Liver (tissue), 9 donors: ENCODE results near the gene DBN1. TPM values are rescaled to one million over a fixed set of nuclear protein-coding genes. Genes with fewer than 3 reads are reported as not detected.
A peak's percentile ranks its signal among the peaks of the same experiment; 100 is the strongest.

Source experiments
- DNase-seq: peaks from one replicate; pipeline ENCODE4 v3.0.0-alpha.2; 2017; ENCODE audit warnings: low spot score
- H3K27ac ChIP-seq, 2 donors: one replicate each; pipeline ENCODE4 v1.7.0; 2013; ENCODE audit warnings: inconsistent platforms in 2 of 2, low read length in 2 of 2, control low read depth in 1 of 2, low read depth in 1 of 2, mild to moderate bottlenecking in 1 of 2
- H3K27me3 ChIP-seq, 4 donors: one replicate each; pipeline versions ENCODE4 v1.6.1 to v1.7.0; 2013; ENCODE audit warnings: low read length in 3 of 4, inconsistent platforms in 1 of 4, mild to moderate bottlenecking in 1 of 4, moderate library complexity in 1 of 4; ENCODE audit not compliant: control insufficient read depth in 4 of 4, insufficient read depth in 4 of 4
- H3K36me3 ChIP-seq, 4 donors: one replicate each; pipeline versions ENCODE4 v1.6.1 to v1.7.0; 2013; ENCODE audit warnings: low read length in 3 of 4, mild to moderate bottlenecking in 3 of 4, low read depth in 1 of 4, moderate library complexity in 1 of 4; ENCODE audit not compliant: control insufficient read depth in 4 of 4, insufficient read depth in 3 of 4
- H3K4me1 ChIP-seq, 4 donors: one replicate each; pipeline versions ENCODE4 v1.6.1 to v1.7.0; 2013; ENCODE audit warnings: low read length in 3 of 4, mild to moderate bottlenecking in 3 of 4, moderate library complexity in 1 of 4; ENCODE audit not compliant: control insufficient read depth in 4 of 4, insufficient read depth in 4 of 4
- H3K4me3 ChIP-seq, 3 donors: one replicate each; pipeline versions ENCODE4 v1.6.1 to v1.7.0; 2013; ENCODE audit warnings: low read length in 3 of 3, control low read depth in 1 of 3, low read depth in 1 of 3, mild to moderate bottlenecking in 1 of 3
- H3K9ac ChIP-seq, 2 donors: one replicate each; pipeline ENCODE4 v1.7.0; 2013; ENCODE audit warnings: low read length in 2 of 2, mild to moderate bottlenecking in 2 of 2, moderate library complexity in 2 of 2, control low read depth in 1 of 2, low read depth in 1 of 2
- H3K9me3 ChIP-seq, 4 donors: one replicate each; pipeline versions ENCODE4 v1.6.1 to v1.7.0; 2013; ENCODE audit warnings: low read length in 3 of 4; ENCODE audit not compliant: control insufficient read depth in 4 of 4
- ATF3 ChIP-seq: IDR thresholded peaks from 2 replicates; pipeline ENCODE4 v1.6.1; 2016; ENCODE audit warnings: antibody characterized with exemption
- CTCF ChIP-seq: fragments of 150-350 bp; IDR thresholded peaks from 2 replicates; pipeline ENCODE4 v1.5.1; 2017; ENCODE audit warnings: improper control_type of control experiment, low read depth, low read length; ENCODE audit not compliant: missing input control
- EGR1 ChIP-seq, 2 donors: IDR thresholded peaks; 2 replicates each; pipeline ENCODE4 v1.6.1; 2016 to 2018; ENCODE audit warnings: antibody characterized with exemption in 2 of 2, low read depth in 2 of 2
- FOXA1 ChIP-seq: IDR thresholded peaks from 2 replicates; pipeline ENCODE4 v1.6.1; 2016; ENCODE audit warnings: antibody characterized with exemption
- FOXA2 ChIP-seq: IDR thresholded peaks from 2 replicates; pipeline ENCODE4 v1.6.1; 2016; ENCODE audit warnings: antibody characterized with exemption
- GABPA ChIP-seq, 2 donors: IDR thresholded peaks in 1 of 2; conservative IDR thresholded peaks in 1 of 2; 2 replicates each; pipeline ENCODE4 v1.6.1; 2016; ENCODE audit warnings: antibody characterized with exemption in 2 of 2, mild to moderate bottlenecking in 1 of 2, moderate library complexity in 1 of 2
- HNF4A ChIP-seq, 2 donors: conservative IDR thresholded peaks; 2 replicates each; pipeline ENCODE4 v1.6.1; 2016; ENCODE audit warnings: antibody characterized with exemption in 2 of 2, mild to moderate bottlenecking in 2 of 2
- HNF4G ChIP-seq: IDR thresholded peaks from 2 replicates; pipeline ENCODE4 v1.6.1; 2016; ENCODE audit warnings: antibody characterized with exemption
- JUND ChIP-seq, 2 donors: IDR thresholded peaks; 2 replicates each; pipeline ENCODE4 v1.6.1; 2016; ENCODE audit warnings: antibody characterized with exemption in 2 of 2
- MAX ChIP-seq: IDR thresholded peaks from 2 replicates; pipeline ENCODE4 v1.6.1; 2016; ENCODE audit warnings: antibody characterized with exemption
- NR2F2 ChIP-seq: IDR thresholded peaks from 2 replicates; pipeline ENCODE4 v1.6.1; 2016; ENCODE audit warnings: antibody characterized with exemption
- RAD21 ChIP-seq, 2 donors: IDR thresholded peaks; 2 replicates each; pipeline ENCODE4 v1.6.1; 2016; ENCODE audit warnings: antibody characterized with exemption in 2 of 2, mild to moderate bottlenecking in 2 of 2
- REST ChIP-seq: IDR thresholded peaks from 2 replicates; pipeline ENCODE4 v1.6.1; 2016; ENCODE audit warnings: antibody characterized with exemption, mild to moderate bottlenecking
- RXRA ChIP-seq, 2 donors: IDR thresholded peaks; 2 replicates each; pipeline ENCODE4 v1.6.1; 2017 to 2018; ENCODE audit warnings: antibody characterized with exemption in 2 of 2, mild to moderate bottlenecking in 1 of 2
- SP1 ChIP-seq: IDR thresholded peaks from 2 replicates; pipeline ENCODE4 v1.6.1; 2018; ENCODE audit warnings: antibody characterized with exemption, mild to moderate bottlenecking
- TAF1 ChIP-seq: conservative IDR thresholded peaks from 2 replicates; pipeline ENCODE4 v1.6.1; 2016; ENCODE audit warnings: antibody characterized with exemption, mild to moderate bottlenecking
- YY1 ChIP-seq: IDR thresholded peaks from 2 replicates; pipeline ENCODE4 v1.6.1; 2016; ENCODE audit warnings: antibody characterized with exemption, mild to moderate bottlenecking
- ZBTB33 ChIP-seq: IDR thresholded peaks from 2 replicates; pipeline ENCODE4 v1.6.1; 2016; ENCODE audit warnings: antibody characterized with exemption
- WGBS: extraction: QIAGEN DNeasy Blood & Tissue Kit; methylation state at CpG from one replicate; pipeline ENCODE4 v1.1.7; 2013; 5-methylcytosine and 5-hydroxymethylcytosine counted together
- polyA plus RNA-seq, 2 donors: library from polyadenylated mRNA; stranded (reverse) in 1 of 2; unstranded in 1 of 2; fragments of 200-250 nt in 1 of 2; fragments of >200 nt in 1 of 2; fragmentation: Nextera tagmentation in 1 of 2; extraction: Ambion mirVana in 1 of 2; gene quantifications; one replicate each; pipeline versions ENCODE4 v1.2.1 to v1.2.3, GENCODE V29; 2013 to 2015
- total RNA-seq, 2 donors: library from RNA; depleted of rRNA; stranded (reverse); fragments of >200 nt; gene quantifications; one replicate each; pipeline ENCODE4 v1.2.3, GENCODE V29; 2014
- donor health status: healthy.
- donor health status: healthy.
- donor health status: healthy.
- donor health status: healthy.
- donor health status: healthy.

Gene DBN1
- total and polyA plus RNA-seq, 4 donors: 1.5 to 4.9 (median 2.0) TPM

GRCh38 chr5:177456591-177456964, 16.9 kb downstream of the DBN1 start:
- Histone ChIP-seq H3K9me3 (no peaks in the 10 kb centered on the region), H3K4me1 (peaks cover 3 to 27% (median 15%) of the 10 kb centered on the region in 4 donors), H3K27ac (no peak overlapping the region), H3K36me3 (no peaks in the 10 kb centered on the region), H3K9ac (no peak overlapping the region), H3K27me3 (no peaks in the 10 kb centered on the region), H3K4me3 (no peak overlapping the region)
- DNase-seq: no peak
- 29% methylated on average over 12 of the region's 12 CpGs for WGBS
- TF ChIP-seq TAF1 (no peak), JUND (IDR thresholded peaks at IDR 0.05) (no peak), YY1 (no peak), MAX (no peak), RAD21 (IDR thresholded peaks at IDR 0.05) (no peak), REST (no peak)

- Histone ChIP-seq H3K27ac (peak overlapping the region; percentile 67 to 80), H3K27me3 (no peaks in the 10 kb centered on the region), H3K4me3 (peak overlapping the region; percentile 55 to 81 (median 60)), H3K9ac (peak overlapping the region in 1 of 2 donors; percentile 57), H3K9me3 (no peaks in the 10 kb centered on the region), H3K4me1 (peaks cover 3 to 27% (median 15%) of the 10 kb centered on the region in 4 donors), H3K36me3 (no peaks in the 10 kb centered on the region)
- WGBS: under 1% methylated on average over 76 of the region's 76 CpGs
- TF ChIP-seq MAX (no peak), HNF4G (no peak), NR2F2 (no peak), RAD21 (IDR thresholded peaks at IDR 0.05) (peak; percentile 75 to 83), RXRA (IDR thresholded peaks at IDR 0.05) (peak in 1 of 2 donors; percentile 24), FOXA1 (no peak), FOXA2 (no peak), ZBTB33 (no peak), ATF3 (no peak), CTCF (peak; percentile 96), JUND (IDR thresholded peaks at IDR 0.05) (no peak), TAF1 (no peak), YY1 (no peak), GABPA (IDR thresholded peaks at IDR 0.05 in 1 of 2, conservative IDR thresholded peaks at IDR 0.05 in 1 of 2) (no peak), SP1 (peak; percentile 29), EGR1 (IDR thresholded peaks at IDR 0.05; ENCODE audit: low read depth in 2 of 2) (peak; percentile 86 to 88), REST (no peak), HNF4A (conservative IDR thresholded peaks at IDR 0.05) (no peak)
- peak; percentile 97 for DNase-seq
Measured at GRCh38 chr5:177455661-177456590, 17.5 kb downstream of the DBN1 start.
